CD14-positive monocyte (primary cell): ENCODE data around the gene PGA5. TPM values are rescaled to one million over a fixed set of nuclear protein-coding genes. Genes with fewer than 3 reads are reported as not detected.

Experiments used
- DNase-seq, 3 donors: peaks; one replicate each; pipeline ENCODE4 v3.0.0-alpha.2; 2011 to 2022
- H2AFZ ChIP-seq: 2 replicates; pipeline ENCODE4 v1.6.0; 2012; ENCODE audit warnings: mild to moderate bottlenecking, low read depth, low read length, inconsistent platforms; ENCODE audit not compliant: insufficient read depth, poor library complexity, severe bottlenecking
- H3K27ac ChIP-seq, 2 donors: 1 replicate in 1 of 2; 2 replicates in 1 of 2; pipeline ENCODE4 v1.5.1; 2012 to 2013; ENCODE audit warnings: low read length in 2 of 2, control low read depth in 1 of 2, inconsistent platforms in 1 of 2, low read depth in 1 of 2, mild to moderate bottlenecking in 1 of 2
- H3K27me3 ChIP-seq, 2 donors: one replicate each; pipeline versions ENCODE4 v1.6.0 to v1.6.1; 2011 to 2013; ENCODE audit warnings: low read length in 2 of 2; ENCODE audit not compliant: control insufficient read depth in 2 of 2, insufficient read depth in 2 of 2
- H3K36me3 ChIP-seq, 2 donors: replicated peaks in 1 of 2; 1 replicate in 1 of 2; 2 replicates in 1 of 2; pipeline versions ENCODE4 v1.5.1 to v1.6.1; 2012 to 2013; ENCODE audit warnings: low read length in 2 of 2, control low read depth in 1 of 2, inconsistent platforms in 1 of 2, mild to moderate bottlenecking in 1 of 2; ENCODE audit not compliant: insufficient read depth in 2 of 2, control insufficient read depth in 1 of 2
- H3K4me1 ChIP-seq, 2 donors: 1 replicate in 1 of 2; 2 replicates in 1 of 2; pipeline versions ENCODE4 v1.5.1 to v1.6.1; 2012 to 2013; ENCODE audit warnings: low read length in 2 of 2, control low read depth in 1 of 2, inconsistent platforms in 1 of 2, mild to moderate bottlenecking in 1 of 2, moderate library complexity in 1 of 2; ENCODE audit not compliant: insufficient read depth in 2 of 2, control insufficient read depth in 1 of 2
- H3K4me2 ChIP-seq: replicated peaks from 2 replicates; pipeline ENCODE3; 2012; ENCODE audit warnings: low read length, moderate library complexity, mild to moderate bottlenecking; ENCODE audit not compliant: poor library complexity, severe bottlenecking; ENCODE audit errors: extremely low read depth
- H3K4me3 ChIP-seq, 3 experiments: fragments of 200-600 bp in 1 of 3; sonication (generic) in 1 of 3; replicated peaks in 1 of 3; 1 replicate in 2 of 3; 2 replicates in 1 of 3; pipeline ENCODE4 v1.5.1; 2011 to 2013; ENCODE audit warnings: low read length in 3 of 3, mild to moderate bottlenecking in 3 of 3, control low read depth in 2 of 3, low read depth in 2 of 3, inconsistent platforms in 1 of 3, moderate library complexity in 1 of 3
- H3K79me2 ChIP-seq: 2 replicates; pipeline ENCODE4 v1.6.0; 2012; ENCODE audit warnings: mild to moderate bottlenecking, control low read depth, inconsistent platforms, low read length, moderate library complexity; ENCODE audit not compliant: insufficient read depth
- H3K9ac ChIP-seq: 2 replicates; pipeline ENCODE4 v1.6.0; 2017; ENCODE audit warnings: low read length, mild to moderate bottlenecking; ENCODE audit not compliant: insufficient read depth, poor library complexity, severe bottlenecking
- H3K9me3 ChIP-seq, 2 donors: replicated peaks in 1 of 2; 1 replicate in 1 of 2; 2 replicates in 1 of 2; pipeline versions ENCODE4 v1.5.1 to v1.6.1; 2012 to 2013; ENCODE audit warnings: low read length in 2 of 2, control low read depth in 1 of 2; ENCODE audit not compliant: control insufficient read depth in 1 of 2, insufficient read depth in 1 of 2
- H4K20me1 ChIP-seq: 2 replicates; pipeline ENCODE4 v1.6.0; 2012; ENCODE audit warnings: mild to moderate bottlenecking, low read length, control low read depth, moderate library complexity; ENCODE audit not compliant: insufficient read depth
- H3K27ac Mint-ChIP-seq, 7 donors: one replicate each; pipeline ENCODE4 v1.8.0; 2020; ENCODE audit warnings: mild to moderate bottlenecking in 7 of 7, mixed read lengths in 7 of 7, moderate library complexity in 6 of 7, inconsistent platforms in 2 of 7
- H3K27me3 Mint-ChIP-seq, 3 donors: one replicate each; pipeline ENCODE4 v1.8.0; 2021 to 2022; ENCODE audit warnings: low read depth in 3 of 3, mild to moderate bottlenecking in 3 of 3, mixed read lengths in 3 of 3, moderate library complexity in 3 of 3, inconsistent platforms in 1 of 3
- H3K36me3 Mint-ChIP-seq, 2 donors: one replicate each; pipeline ENCODE4 v1.8.0; 2020; ENCODE audit warnings: mixed read lengths in 2 of 2, inconsistent platforms in 1 of 2, mild to moderate bottlenecking in 1 of 2
- H3K4me1 Mint-ChIP-seq: one replicate; pipeline ENCODE4 v1.8.0; 2020; ENCODE audit warnings: mild to moderate bottlenecking, mixed read lengths
- H3K4me3 Mint-ChIP-seq, 2 donors: one replicate each; pipeline ENCODE4 v1.8.0; 2020; ENCODE audit warnings: mild to moderate bottlenecking in 2 of 2, mixed read lengths in 2 of 2, moderate library complexity in 1 of 2
- H3K9me3 Mint-ChIP-seq, 7 donors: one replicate each; pipeline ENCODE4 v1.8.0; 2020 to 2022; ENCODE audit warnings: mixed read lengths in 7 of 7, mild to moderate bottlenecking in 6 of 7, moderate library complexity in 6 of 7, inconsistent platforms in 2 of 7
- CTCF ChIP-seq: fragments of 200-600 bp; IDR thresholded peaks from one replicate; pipeline ENCODE4 v1.8.0; 2022; ENCODE audit warnings: antibody characterized with exemption, mild to moderate bottlenecking
- WGBS: methylation state at CpG from one replicate; pipeline ENCODE4 v1.1.5; 2013; ENCODE audit warnings: missing lambda C conversion rate; ENCODE audit not compliant: insufficient coverage; 5-methylcytosine and 5-hydroxymethylcytosine counted together
- intact Hi-C, 2 donors: fragments of 100-400 bp; cut with micrococcal nuclease; formaldehyde crosslinking; loops; one replicate each; pipeline versions ENCODE4 v1.15.0 to v1.15.1; 2023
- polyA plus RNA-seq, 3 donors: library from polyadenylated mRNA; depleted of rRNA in 1 of 3; unstranded in 2 of 3; stranded (reverse) in 1 of 3; fragments of 300-500 nt in 2 of 3; fragments of >200 nt in 1 of 3; fragmentation: Illumina TruSeq in 2 of 3; gene quantifications; 1 replicate in 2 of 3; 2 replicates in 1 of 3; pipeline ENCODE4 v1.2.3, GENCODE V29; 2012 to 2021

The PGA5 gene
- polyA plus RNA-seq, 3 donors, result 1.0 to 3.6 (median 2.0) TPM

- no peak overlapping the region for H3K9ac ChIP-seq
- DNase-seq, result no peak
- H3K36me3 ChIP-seq, result no peaks in the 10 kb centered on the region
- Mint-ChIP-seq H3K9me3 (peaks cover 0 to under 1% (median 0%) of the 10 kb centered on the region in 7 donors), H3K4me3 (no peak overlapping the region), H3K36me3 (no peaks in the 10 kb centered on the region), H3K27me3 (peaks cover 0 to 7% (median 6%) of the 10 kb centered on the region in 3 donors), H3K4me1 (no peaks in the 10 kb centered on the region), H3K27ac (no peak overlapping the region)
- no peak overlapping the region for H2AFZ ChIP-seq
- no peaks in the 10 kb centered on the region for H3K9me3 ChIP-seq
- no peak overlapping the region for H3K4me2 ChIP-seq
- no peaks in the 10 kb centered on the region for H3K4me1 ChIP-seq
- no peaks in the 10 kb centered on the region for H3K79me2 ChIP-seq
- H4K20me1 ChIP-seq, result no peaks in the 10 kb centered on the region
- no peak for TF ChIP-seq CTCF
- 100% methylated on average over 2 of the region's 7 CpGs for WGBS
- no peak overlapping the region for H3K4me3 ChIP-seq
- intact Hi-C loops, result no loop called here
- no peak overlapping the region for H3K27ac ChIP-seq
- H3K27me3 ChIP-seq, result no peaks in the 10 kb centered on the region
Observed at GRCh38 chr11:61270354-61271076, 29.5 kb downstream of the PGA5 start.

- Mint-ChIP-seq H3K27me3 (peaks cover 0 to 6% (median 4%) of the 10 kb centered on the region in 3 donors), H3K36me3 (no peaks in the 10 kb centered on the region), H3K9me3 (no peaks in the 10 kb centered on the region), H3K4me3 (no peak overlapping the region), H3K4me1 (no peaks in the 10 kb centered on the region), H3K27ac (no peak overlapping the region)
- Histone ChIP-seq H3K4me3 (no peak overlapping the region), H3K9ac (no peak overlapping the region), H3K27me3 (no peaks in the 10 kb centered on the region), H3K36me3 (no peaks in the 10 kb centered on the region), H2AFZ (no peak overlapping the region), H3K9me3 (no peaks in the 10 kb centered on the region), H4K20me1 (no peaks in the 10 kb centered on the region), H3K4me2 (no peak overlapping the region), H3K4me1 (no peaks in the 10 kb centered on the region), H3K79me2 (no peaks in the 10 kb centered on the region), H3K27ac (no peak overlapping the region)
- no peak for TF ChIP-seq CTCF
- no peak for DNase-seq
- 96% methylated on average over 3 of the region's 3 CpGs for WGBS
- intact Hi-C loops, result no loop called here
Observed at GRCh38 chr11:61272731-61273130, 31.8 kb downstream of the PGA5 start.
